ENCODE data around the gene PPFIA2. TPM values are rescaled to one million over a fixed set of nuclear protein-coding genes. Genes with fewer than 3 reads are reported as not detected.

The PPFIA2 gene
- polyA plus RNA-seq, 3 donors: not detected

DNA sequence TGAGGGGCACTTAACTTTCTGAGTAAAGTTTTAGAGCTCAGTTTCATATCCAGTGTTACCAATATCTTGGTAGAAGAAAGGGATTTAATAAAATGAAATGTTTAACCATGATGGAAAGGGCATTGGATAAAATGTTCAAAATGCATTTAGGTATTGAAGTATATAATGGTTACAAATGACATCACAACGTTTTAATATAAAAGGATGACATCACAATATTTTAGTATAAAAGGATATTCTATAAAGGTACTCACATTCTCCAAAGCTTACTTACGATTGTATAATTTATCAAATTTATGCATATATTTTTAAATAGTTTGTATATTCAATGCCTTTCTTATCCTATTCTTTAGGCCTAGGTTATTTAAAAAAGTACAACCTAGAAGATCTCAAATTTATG, 226.1 kb downstream of the PPFIA2 start:
- no CpG with 5 or more reads among the region's 2 CpGs for WGBS (ENCODE audit: insufficient coverage)
- no peak overlapping the region for H3K4me3 ChIP-seq (replicated peaks in 1 of 3; ENCODE audit: low read depth in 2 of 3, low read length in 3 of 3)
- TF ChIP-seq, protein P1, sequence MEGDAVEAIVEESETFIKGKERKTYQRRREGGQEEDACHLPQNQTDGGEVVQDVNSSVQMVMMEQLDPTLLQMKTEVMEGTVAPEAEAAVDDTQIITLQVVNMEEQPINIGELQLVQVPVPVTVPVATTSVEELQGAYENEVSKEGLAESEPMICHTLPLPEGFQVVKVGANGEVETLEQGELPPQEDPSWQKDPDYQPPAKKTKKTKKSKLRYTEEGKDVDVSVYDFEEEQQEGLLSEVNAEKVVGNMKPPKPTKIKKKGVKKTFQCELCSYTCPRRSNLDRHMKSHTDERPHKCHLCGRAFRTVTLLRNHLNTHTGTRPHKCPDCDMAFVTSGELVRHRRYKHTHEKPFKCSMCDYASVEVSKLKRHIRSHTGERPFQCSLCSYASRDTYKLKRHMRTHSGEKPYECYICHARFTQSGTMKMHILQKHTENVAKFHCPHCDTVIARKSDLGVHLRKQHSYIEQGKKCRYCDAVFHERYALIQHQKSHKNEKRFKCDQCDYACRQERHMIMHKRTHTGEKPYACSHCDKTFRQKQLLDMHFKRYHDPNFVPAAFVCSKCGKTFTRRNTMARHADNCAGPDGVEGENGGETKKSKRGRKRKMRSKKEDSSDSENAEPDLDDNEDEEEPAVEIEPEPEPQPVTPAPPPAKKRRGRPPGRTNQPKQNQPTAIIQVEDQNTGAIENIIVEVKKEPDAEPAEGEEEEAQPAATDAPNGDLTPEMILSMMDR (IDR thresholded peaks at IDR 0.05): no peak
- no peaks in the 10 kb centered on the region for H3K36me3 ChIP-seq (replicated peaks in 1 of 2; ENCODE audit: control insufficient read depth in 1 of 2, insufficient read depth in 2 of 2, low read length in 2 of 2)
- Mint-ChIP-seq H3K4me3 (no peak overlapping the region), H3K36me3 (no peaks in the 10 kb centered on the region), H3K9me3 (peaks cover 0 to 2% (median 0%) of the 10 kb centered on the region in 7 donors), H3K4me1 (no peaks in the 10 kb centered on the region), H3K27me3 (ENCODE audit: low read depth in 3 of 3) (no peaks in the 10 kb centered on the region), H3K27ac (no peak overlapping the region)
- no peaks in the 10 kb centered on the region for H3K27me3 ChIP-seq (ENCODE audit: control insufficient read depth in 2 of 2, insufficient read depth in 2 of 2, low read length in 2 of 2)
- H3K9me3 ChIP-seq (replicated peaks in 1 of 2; ENCODE audit: control insufficient read depth in 1 of 2, insufficient read depth in 1 of 2, low read length in 2 of 2): no peaks in the 10 kb centered on the region
- no peaks in the 10 kb centered on the region for H3K79me2 ChIP-seq (ENCODE audit: insufficient read depth, low read length)
- no peaks in the 10 kb centered on the region for H4K20me1 ChIP-seq (ENCODE audit: insufficient read depth, low read length)
- DNase-seq: no peak
- intact Hi-C loops (cut with micrococcal nuclease): no loop called here
- H3K4me2 ChIP-seq (replicated peaks; ENCODE audit: extremely low read depth, low read length, poor library complexity, severe bottlenecking): no peak overlapping the region
- no peak overlapping the region for H3K27ac ChIP-seq (ENCODE audit: low read depth in 1 of 2, low read length in 2 of 2)
- H3K4me1 ChIP-seq (ENCODE audit: control insufficient read depth in 1 of 2, insufficient read depth in 2 of 2, low read length in 2 of 2): no peaks in the 10 kb centered on the region
- H2AFZ ChIP-seq (ENCODE audit: insufficient read depth, low read depth, low read length, poor library complexity, severe bottlenecking): no peak overlapping the region
- H3K9ac ChIP-seq (ENCODE audit: insufficient read depth, low read length, poor library complexity, severe bottlenecking): no peak overlapping the region

DNA sequence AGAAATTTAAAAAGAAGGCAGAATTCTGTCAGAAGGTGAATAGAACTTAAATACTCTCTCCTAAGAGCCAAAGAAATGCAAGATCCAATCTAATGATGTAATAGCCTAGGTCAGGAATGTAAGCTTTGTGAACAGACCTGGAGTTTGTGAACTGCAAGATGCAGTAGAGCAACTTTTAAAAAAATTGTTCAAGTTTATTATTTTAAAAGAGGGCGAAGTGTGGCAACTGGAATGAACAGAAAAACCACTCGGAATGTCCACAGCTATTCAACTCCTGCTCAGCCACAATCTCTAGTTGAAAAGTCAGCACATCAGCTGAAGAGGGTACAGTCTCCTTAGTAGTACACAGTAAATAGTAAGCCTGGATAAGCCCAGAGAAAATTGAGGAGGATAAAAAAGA, 228.8 kb downstream of the PPFIA2 start:
- Mint-ChIP-seq H3K36me3 (no peaks in the 10 kb centered on the region), H3K4me3 (no peak overlapping the region), H3K9me3 (peaks cover 0 to 3% (median 0%) of the 10 kb centered on the region in 7 donors), H3K27ac (no peak overlapping the region), H3K4me1 (no peaks in the 10 kb centered on the region), H3K27me3 (ENCODE audit: low read depth in 3 of 3) (no peaks in the 10 kb centered on the region)
- no peaks in the 10 kb centered on the region for H4K20me1 ChIP-seq (ENCODE audit: insufficient read depth, low read length)
- DNase-seq: no peak
- no peaks in the 10 kb centered on the region for H3K79me2 ChIP-seq (ENCODE audit: insufficient read depth, low read length)
- H3K4me2 ChIP-seq (replicated peaks; ENCODE audit: extremely low read depth, low read length, poor library complexity, severe bottlenecking): no peak overlapping the region
- H3K36me3 ChIP-seq (replicated peaks in 1 of 2; ENCODE audit: control insufficient read depth in 1 of 2, insufficient read depth in 2 of 2, low read length in 2 of 2): no peaks in the 10 kb centered on the region
- no peaks in the 10 kb centered on the region for H3K4me1 ChIP-seq (ENCODE audit: control insufficient read depth in 1 of 2, insufficient read depth in 2 of 2, low read length in 2 of 2)
- intact Hi-C loops (cut with micrococcal nuclease): no loop called here
- no CpG with 5 or more reads among the region's 2 CpGs for WGBS (ENCODE audit: insufficient coverage)
- no peak overlapping the region for H3K9ac ChIP-seq (ENCODE audit: insufficient read depth, low read length, poor library complexity, severe bottlenecking)
- H3K27ac ChIP-seq (ENCODE audit: low read depth in 1 of 2, low read length in 2 of 2): no peak overlapping the region
- H3K27me3 ChIP-seq (ENCODE audit: control insufficient read depth in 2 of 2, insufficient read depth in 2 of 2, low read length in 2 of 2): no peaks in the 10 kb centered on the region
- TF ChIP-seq, protein P1 (IDR thresholded peaks at IDR 0.05): no peak
- no peak overlapping the region for H2AFZ ChIP-seq (ENCODE audit: insufficient read depth, low read depth, low read length, poor library complexity, severe bottlenecking)
- no peaks in the 10 kb centered on the region for H3K9me3 ChIP-seq (replicated peaks in 1 of 2; ENCODE audit: control insufficient read depth in 1 of 2, insufficient read depth in 1 of 2, low read length in 2 of 2)
- H3K4me3 ChIP-seq (replicated peaks in 1 of 3; ENCODE audit: low read depth in 2 of 3, low read length in 3 of 3): no peak overlapping the region

Measured in CD14-positive monocyte (primary cell).